Fibroblast of pulmonary artery (primary cell): ENCODE measurements around the gene HIRA.

Experiments used
- DNase-seq: peaks from one replicate; pipeline ENCODE4 v3.0.0-alpha.2; 2010; ENCODE audit warnings: low read depth
- H3K4me3 ChIP-seq: replicated peaks from 2 replicates; pipeline ENCODE4 v1.5.1; 2011; ENCODE audit warnings: low read depth, mild to moderate bottlenecking, control low read depth, low read length, moderate library complexity
- CTCF ChIP-seq: IDR thresholded peaks from 2 replicates; pipeline ENCODE4 v1.5.1; 2011; ENCODE audit warnings: mild to moderate bottlenecking, control low read depth, low read length, inconsistent platforms; ENCODE audit errors: missing control alignments

Gene HIRA

GRCh38 chr22:19432133-19432851 is 759 bp upstream of the HIRA start, which contains the start of gene MRPL40:
Gene MRPL40 (plus strand): TSS chr22:19432545. CDS start chr22:19432555, 10 bp downstream.
- peak within 1 kb of the TSS; percentile 74 for H3K4me3 ChIP-seq
- peak; percentile 96 for DNase-seq
- TF ChIP-seq CTCF = no peak

GRCh38 chr22:19430890-19431541 is 517 bp downstream of the HIRA start:
- H3K4me3 ChIP-seq = peak overlapping the region; percentile 74
- peak; percentile 30 for DNase-seq
- peak; percentile 19 for TF ChIP-seq CTCF

- peak; percentile 71 for DNase-seq
- no peak for TF ChIP-seq CTCF
- peak overlapping the region; percentile 74 for H3K4me3 ChIP-seq
Observed at GRCh38 chr22:19429950-19430889, 1.3 kb downstream of the HIRA start.

- no peak overlapping the region for H3K4me3 ChIP-seq
- TF ChIP-seq CTCF = no peak
- no peak for DNase-seq
Observed at GRCh38 chr22:19424186-19424500, 7.4 kb downstream of the HIRA start.

GRCh38 chr22:19422440-19423301 is 8.9 kb downstream of the HIRA start:
- H3K4me3 ChIP-seq = no peak overlapping the region
- TF ChIP-seq CTCF = no peak
- no peak for DNase-seq

GRCh38 chr22:19420321-19420720 is 11.2 kb downstream of the HIRA start:
- no peak overlapping the region for H3K4me3 ChIP-seq
- no peak for TF ChIP-seq CTCF
- DNase-seq = no peak
